ENCODE measurements around the gene SEH1L.

DNA sequence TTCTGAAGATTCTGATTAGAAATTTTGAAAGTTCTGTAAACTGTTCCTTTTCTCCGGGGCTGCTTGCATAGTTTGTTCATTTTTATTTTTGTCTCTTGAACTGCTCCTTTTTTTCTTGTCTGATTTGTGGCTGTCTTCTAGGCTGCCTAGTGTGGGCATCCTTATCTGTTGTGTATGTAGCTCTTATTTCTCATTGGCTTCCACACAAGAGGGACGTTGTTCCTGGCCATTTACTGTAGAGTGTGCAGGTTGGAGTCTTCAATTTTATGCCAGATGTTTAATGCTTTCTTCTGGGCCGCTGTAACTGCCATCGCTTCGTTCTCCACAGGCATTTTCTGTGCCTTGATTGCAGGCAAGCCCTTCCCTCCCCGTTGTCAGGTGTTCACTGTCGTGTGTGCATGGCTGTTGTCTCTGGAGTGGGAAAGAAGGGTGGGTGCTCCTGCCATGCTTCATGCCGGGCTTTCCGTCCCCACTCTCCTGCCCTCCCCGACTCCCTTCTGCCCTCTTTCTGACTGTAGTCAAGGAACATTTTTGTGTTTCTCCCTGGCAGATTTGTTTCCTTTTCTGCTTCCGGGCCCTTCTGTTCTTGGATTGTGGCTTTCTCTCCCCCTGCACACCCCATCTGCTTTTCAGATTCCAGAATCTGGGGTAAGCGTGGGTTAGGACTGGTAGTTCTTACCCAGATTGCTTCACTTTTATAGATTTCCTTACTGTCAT, 58.9 kb downstream of the SEH1L start:
- TF ChIP-seq CTCF (conservative IDR thresholded peaks at IDR 0.05 in 1 of 2, IDR thresholded peaks at IDR 0.05 in 1 of 2; ENCODE audit: low read depth in 1 of 2, low read length in 2 of 2) (no peak), EZH2 (IDR thresholded peaks at IDR 0.05; ENCODE audit: low read length, missing control alignments) (no peak)

Data from fibroblast of lung (primary cell).